GM12892 (cell line): ENCODE results near the gene ZNF362.

Source experiments
- POLR2A ChIP-seq: IDR thresholded peaks from 2 replicates; pipeline ENCODE4 v1.6.1; 2011; ENCODE audit warnings: low read depth, low read length, control low read depth
- POLR2AphosphoS5 ChIP-seq: IDR thresholded peaks from 2 replicates; pipeline ENCODE4 v1.6.1; 2011; ENCODE audit warnings: low read depth, low read length, control low read depth

DNA sequence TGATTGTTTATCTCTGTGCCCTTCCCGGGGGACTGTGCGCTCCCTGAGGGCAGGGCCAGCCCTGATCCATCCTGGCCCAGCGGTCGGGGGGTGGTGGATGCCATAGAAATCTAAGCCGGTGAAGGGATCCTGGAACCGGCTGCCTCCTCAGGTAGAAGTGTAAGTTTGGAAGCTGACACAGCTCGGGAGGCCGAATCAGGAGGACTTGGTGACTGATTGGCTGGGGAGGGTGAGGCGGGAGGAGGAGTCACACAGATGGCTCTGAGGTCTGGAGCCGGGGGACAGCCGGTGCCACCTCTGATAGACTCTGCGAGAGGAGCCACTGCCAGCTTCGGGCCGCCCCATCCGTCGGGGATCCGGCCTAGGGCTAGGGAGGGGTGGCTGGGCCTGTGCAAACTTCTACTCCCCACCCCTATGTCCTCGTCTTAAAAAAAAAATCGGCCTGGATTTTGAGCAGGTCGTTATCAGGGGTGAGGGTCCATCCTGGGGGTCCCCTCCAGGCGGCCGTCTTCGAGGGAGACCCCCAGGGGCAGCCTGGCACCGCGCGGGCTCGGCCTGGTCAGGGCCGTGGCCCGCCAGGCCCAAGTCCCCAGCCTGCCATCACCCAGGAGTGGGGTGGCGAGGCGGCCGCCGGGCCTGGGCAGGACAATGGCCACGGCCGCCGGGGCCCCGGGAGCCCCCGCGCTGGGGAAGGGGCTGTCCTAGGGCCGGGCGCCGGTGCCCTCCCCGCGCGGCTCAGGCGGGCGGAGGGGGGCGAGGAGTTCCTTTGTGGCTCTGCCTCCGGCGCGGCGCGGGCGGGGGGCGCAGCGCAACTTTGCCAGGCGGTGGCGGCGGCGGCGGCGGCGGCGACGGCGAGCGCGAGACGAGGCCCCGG is 708 bp upstream of the ZNF362 start:
- TF ChIP-seq POLR2A (peak; percentile 43; the same call in 1 of the 2 replicates), POLR2AphosphoS5 (no peak)
